NCI-H2171 (cell line): ENCODE data around the gene CUL2.
A peak's percentile ranks its signal among the peaks of the same experiment; 100 is the strongest.
"Not testable (repeated sequence)": the region's sequence is repeated elsewhere in the genome, so short reads cannot be mapped to it uniquely, and the experiment has no call there.

Experiments
- DNase-seq: peaks from one replicate; lab custom pipeline; 2025; lab: John Stamatoyannopoulos, UW

CUL2 gene

GRCh38 chr10:35090162-35090954, at the start of gene CUL2:
Gene CUL2, minus strand, starts transcription at chr10:35090341. Its CDS starts 19,024 bp downstream, at chr10:35071317.
- peak; percentile 73 for DNase-seq

GRCh38 chr10:35136263-35136815, 46.2 kb upstream of the CUL2 start:
- DNase-seq = no peak

GRCh38 chr10:35135861-35136260, 45.7 kb upstream of the CUL2 start:
- no peak for DNase-seq

GRCh38 chr10:35133586-35133985, 43.4 kb upstream of the CUL2 start:
- no peak for DNase-seq

GRCh38 chr10:35132727-35133126, 42.6 kb upstream of the CUL2 start:
- DNase-seq = no peak

- no peak for DNase-seq
Measured at GRCh38 chr10:35130663-35131062, 40.5 kb upstream of the CUL2 start.

GRCh38 chr10:35129185-35129674, 39.1 kb upstream of the CUL2 start:
- no peak for DNase-seq

- peak; percentile 2 for DNase-seq
Measured at GRCh38 chr10:35127289-35127891, 37.2 kb upstream of the CUL2 start.

GRCh38 chr10:35126530-35127288, 36.6 kb upstream of the CUL2 start, which contains the start of gene CREM:
Gene CREM, plus strand, starts transcription at chr10:35126846. Its CDS starts 10,990 bp downstream, at chr10:35137836.
- peak; percentile 95 for DNase-seq

- DNase-seq = no peak
Measured at GRCh38 chr10:35126062-35126529, 36.0 kb upstream of the CUL2 start.

GRCh38 chr10:35124540-35124939, 34.4 kb upstream of the CUL2 start:
- DNase-seq = no peak

- no peak for DNase-seq
Measured at GRCh38 chr10:35119378-35119777, 29.2 kb upstream of the CUL2 start.

- DNase-seq = no peak
Measured at GRCh38 chr10:35112571-35112970, 22.4 kb upstream of the CUL2 start.

- no peak for DNase-seq
Measured at GRCh38 chr10:35103882-35104281, 13.7 kb upstream of the CUL2 start.

- DNase-seq = no peak
Measured at GRCh38 chr10:35097510-35097909, 7.4 kb upstream of the CUL2 start.

GRCh38 chr10:35096312-35096711, 6.2 kb upstream of the CUL2 start:
- no peak for DNase-seq

- DNase-seq = no peak
Measured at GRCh38 chr10:35092851-35093250, 2.7 kb upstream of the CUL2 start.

- DNase-seq = no peak
Measured at GRCh38 chr10:35091994-35092790, 2.1 kb upstream of the CUL2 start.

GRCh38 chr10:35089611-35090161, 455 bp downstream of the CUL2 start:
- DNase-seq = no peak

- no peak for DNase-seq
Measured at GRCh38 chr10:35083242-35083641, 6.9 kb downstream of the CUL2 start.

GRCh38 chr10:35080261-35080660, 9.9 kb downstream of the CUL2 start:
- not testable (repeated sequence) for DNase-seq
